ENCODE data around the gene ZRANB1.

ZRANB1 gene

GRCh38 chr10:124996127-124996853 lies 54.4 kb downstream of the ZRANB1 start:
- DNase-seq = no peak

GRCh38 chr10:124996854-124997215 lies 54.9 kb downstream of the ZRANB1 start:
- no peak for DNase-seq

GRCh38 chr10:124997306-124997705 lies 55.4 kb downstream of the ZRANB1 start:
- DNase-seq = no peak

DNA sequence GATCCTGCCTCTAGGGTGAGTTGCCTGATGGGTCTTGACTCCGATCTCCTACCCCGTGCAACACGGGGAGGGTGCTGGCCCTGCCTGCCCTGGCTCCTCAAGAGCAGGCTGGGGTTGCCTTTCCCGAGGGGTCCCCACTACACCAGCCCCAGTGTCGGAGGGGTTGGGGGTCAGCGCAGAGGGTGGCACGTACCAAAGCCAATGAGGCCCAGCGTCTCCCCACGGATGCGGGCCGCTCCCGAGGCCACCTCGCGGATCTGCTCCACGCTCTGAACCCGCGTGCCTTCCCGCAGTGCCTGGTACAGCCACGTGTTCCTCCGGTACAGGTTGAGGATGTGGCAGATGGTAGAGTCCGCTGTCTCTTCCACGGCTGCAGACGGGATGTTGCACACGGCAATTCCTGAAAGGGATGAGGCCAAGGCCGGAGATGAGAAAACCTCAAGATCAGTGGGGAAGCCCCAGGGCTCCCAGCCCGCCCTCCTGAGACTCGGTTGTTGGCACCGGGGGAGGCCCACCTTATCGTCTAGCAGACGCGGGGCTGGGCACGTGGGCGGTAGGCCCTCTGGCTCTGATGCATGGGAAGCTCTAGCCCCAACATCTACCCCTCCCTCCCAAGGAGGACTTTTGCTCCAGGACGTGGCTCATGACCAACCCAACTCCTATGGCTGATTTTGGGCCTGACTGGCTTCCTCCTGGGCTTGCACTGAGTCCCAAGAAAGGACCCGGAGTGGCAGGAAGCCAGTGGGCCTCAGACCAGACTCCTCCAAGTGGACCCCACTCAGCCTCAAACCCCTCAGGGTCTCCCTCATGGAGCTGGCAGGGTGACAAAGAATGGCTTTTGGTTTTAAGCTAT lies 56.1 kb downstream of the ZRANB1 start:
- DNase-seq = no peak

DNA sequence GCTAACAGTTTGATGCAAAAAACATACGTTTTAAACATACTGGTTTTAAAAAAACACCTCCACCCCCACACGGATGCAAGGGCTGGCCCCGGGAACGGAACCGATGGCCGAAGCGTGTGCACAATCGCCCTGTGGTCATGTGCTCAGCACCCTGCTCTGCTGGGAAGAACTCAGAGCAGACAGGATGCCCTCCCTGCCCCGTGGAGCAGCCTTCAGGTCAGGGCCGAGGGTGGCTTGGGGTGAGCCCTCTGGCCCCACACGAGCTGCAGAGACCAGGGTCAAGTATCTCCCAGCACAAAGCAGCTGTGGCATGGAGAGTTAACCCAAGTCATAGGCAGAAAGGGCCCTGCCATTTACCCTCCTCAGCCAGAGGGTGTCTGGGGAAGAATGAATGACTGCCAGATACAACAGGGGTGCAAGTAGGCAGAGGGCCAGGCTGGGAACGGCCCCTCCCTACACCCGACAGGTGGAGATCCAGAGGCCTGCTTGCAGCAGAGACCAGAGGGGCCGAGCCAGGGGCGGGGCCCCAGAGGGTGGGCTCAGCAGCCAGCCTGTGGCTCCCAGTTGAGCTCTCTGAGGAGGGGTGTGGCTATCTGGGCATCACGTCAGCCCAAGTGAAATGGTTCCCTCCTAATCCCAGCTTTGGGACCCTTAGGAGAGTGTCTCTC lies 56.8 kb downstream of the ZRANB1 start:
- DNase-seq = no peak

- DNase-seq = no peak
Measured at GRCh38 chr10:124999433-125000365, 57.8 kb downstream of the ZRANB1 start.

GRCh38 chr10:125000366-125001312 lies 58.7 kb downstream of the ZRANB1 start:
- no peak for DNase-seq

DNA sequence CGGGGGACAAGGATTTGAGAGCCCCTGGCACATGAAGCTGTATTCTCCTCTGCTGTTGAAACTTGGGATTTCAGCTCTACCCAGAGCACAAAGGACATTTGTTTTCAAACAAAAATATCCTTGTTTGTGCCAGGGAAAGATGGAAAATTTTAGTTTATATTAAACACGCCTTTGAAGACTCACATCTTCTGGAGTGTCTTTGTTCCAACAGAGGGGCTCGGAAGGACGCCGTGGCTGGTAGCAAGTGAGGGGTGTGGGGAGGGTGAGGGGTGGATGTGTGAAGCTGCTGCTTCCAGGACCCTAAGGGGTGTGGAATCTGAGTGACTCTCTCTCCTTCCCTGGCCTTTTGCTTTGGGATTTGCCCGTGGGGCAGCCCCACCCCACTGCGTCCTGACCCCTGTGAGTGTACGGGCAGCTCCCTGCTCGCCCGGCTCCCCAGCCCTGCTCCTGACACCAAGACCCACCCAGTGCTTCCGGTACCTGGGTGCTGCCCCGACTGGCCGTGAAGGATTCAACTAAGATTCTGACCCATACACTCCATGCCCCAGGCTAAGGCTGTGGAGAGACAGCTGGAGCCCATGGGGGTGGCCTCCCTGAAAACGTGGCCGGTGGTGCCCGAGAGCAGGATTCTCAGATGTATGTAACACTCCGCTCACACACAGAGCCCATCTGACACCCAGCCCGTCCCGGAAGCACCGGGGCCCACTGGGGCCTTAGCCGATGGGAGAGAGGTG lies 59.6 kb downstream of the ZRANB1 start:
- DNase-seq = no peak

- DNase-seq = no peak
Measured at GRCh38 chr10:125002047-125002422, 60.1 kb downstream of the ZRANB1 start.

- no peak for DNase-seq
Measured at GRCh38 chr10:125002423-125003145, 60.7 kb downstream of the ZRANB1 start.

DNA sequence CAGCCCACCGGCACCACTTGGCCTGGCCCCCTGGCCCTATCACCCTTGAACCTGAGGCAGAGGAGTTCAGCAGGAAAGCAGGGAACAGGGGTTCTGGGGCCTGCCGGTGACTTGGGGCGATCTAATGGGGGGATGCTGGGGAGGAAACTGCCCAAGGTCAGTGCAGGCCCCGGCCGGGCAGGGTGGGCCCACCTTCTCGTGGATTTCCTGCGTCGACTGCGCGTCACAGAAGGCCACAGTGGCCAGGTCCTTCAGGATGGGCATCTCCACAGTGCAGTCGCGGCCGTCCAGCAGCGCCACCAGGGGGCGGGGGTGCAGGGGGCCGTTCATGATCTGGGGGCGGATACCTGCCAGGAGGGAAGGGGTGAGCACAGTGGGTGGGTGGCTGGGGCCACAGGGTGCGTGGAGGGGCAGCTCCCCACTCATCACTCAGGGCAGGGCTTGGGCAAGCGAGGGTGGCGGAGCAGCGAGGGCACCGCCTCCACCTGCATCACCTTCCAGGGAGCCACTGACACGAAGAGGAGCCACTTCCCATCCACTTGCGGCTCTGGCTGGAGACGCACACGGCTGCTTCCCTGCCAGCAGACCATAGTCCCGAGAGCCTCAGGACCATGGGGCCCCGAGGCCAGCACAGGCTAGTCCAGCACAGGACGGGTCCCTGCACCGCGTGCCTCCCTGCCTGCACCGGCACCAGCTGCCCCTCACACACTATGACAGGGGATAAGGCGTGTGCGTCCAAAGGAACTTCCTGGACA lies 61.4 kb downstream of the ZRANB1 start:
- no peak for DNase-seq

GRCh38 chr10:125003901-125004467 lies 62.1 kb downstream of the ZRANB1 start:
- no peak for DNase-seq

DNA sequence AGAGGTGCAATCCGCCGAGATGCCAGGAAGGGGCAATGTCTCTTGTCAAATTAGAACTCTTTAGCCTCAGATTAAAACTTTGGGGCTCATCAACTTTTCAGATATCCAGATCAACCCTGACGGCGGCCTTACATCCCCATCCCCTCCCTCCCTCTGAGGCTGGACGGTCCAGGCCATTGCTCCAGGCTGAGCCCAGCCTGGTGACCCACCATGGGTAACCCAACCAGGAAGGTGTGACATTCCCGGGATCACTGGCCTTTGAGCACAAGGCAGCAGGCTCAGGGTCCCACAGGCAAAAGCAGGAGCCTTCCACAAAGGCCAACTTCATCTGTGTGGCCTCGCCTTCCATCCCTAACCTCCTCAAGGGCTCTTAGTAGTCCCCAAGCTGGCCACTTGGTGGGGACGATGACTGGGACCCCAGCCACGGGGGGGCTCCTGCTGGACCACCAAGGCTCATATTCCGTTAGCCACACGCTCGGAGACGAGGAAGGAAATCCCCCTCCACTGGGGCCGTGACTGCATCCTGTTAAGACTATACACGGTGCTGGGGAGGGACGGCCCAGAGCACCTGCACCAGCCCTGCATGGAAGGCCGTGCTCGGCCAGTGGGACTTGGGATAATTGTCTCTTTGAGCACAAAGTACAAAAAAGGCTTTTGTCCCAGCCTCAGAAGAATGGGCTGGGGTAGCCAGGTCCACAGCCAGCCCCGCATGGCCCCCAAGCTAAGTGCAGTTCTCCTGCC lies 62.8 kb downstream of the ZRANB1 start:
- DNase-seq = no peak

- DNase-seq = no peak
Measured at GRCh38 chr10:125005312-125006187, 63.6 kb downstream of the ZRANB1 start.

GRCh38 chr10:125006188-125006680 lies 64.3 kb downstream of the ZRANB1 start:
- DNase-seq = no peak

- DNase-seq = no peak
Measured at GRCh38 chr10:125006921-125007426, 65.1 kb downstream of the ZRANB1 start.

DNA sequence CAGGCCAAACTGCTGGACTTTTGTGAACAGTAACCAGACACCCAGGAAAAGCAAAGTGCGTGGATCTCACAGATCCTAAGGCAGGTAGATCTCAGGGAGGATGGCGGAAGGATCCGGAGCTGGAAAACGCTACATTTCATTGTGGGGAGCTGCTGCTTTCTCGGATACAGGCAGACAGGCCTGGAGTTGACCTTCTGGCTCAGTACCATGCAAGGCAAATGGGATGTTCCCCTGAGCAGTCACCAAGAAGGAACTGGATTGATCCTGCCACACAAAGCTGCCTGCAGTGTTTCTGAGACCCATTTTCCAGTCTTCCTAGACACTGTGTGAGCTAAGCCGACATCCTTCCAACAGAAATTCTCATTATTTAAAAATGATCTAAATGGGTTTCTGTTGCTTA lies 65.5 kb downstream of the ZRANB1 start:
- no peak for DNase-seq
